Endothelial cell of umbilical vein (primary cell): ENCODE data around the gene TGFBR3. TPM values are rescaled to one million over a fixed set of nuclear protein-coding genes. Genes with fewer than 3 reads are reported as not detected.

Experiments
- BruUV-seq: library from RNA; stranded (reverse); fragments of 400-500 nt; replicated peaks from 2 replicates; lab custom pipeline; 2021; lab: Mats Ljungman, UMichigan
- CTCF ChIA-PET: fragments of 300-600, 350-600 bp; sonication (Branson Sonifier 250); formaldehyde crosslinking; loops from one replicate; lab custom pipeline; 2021; ENCODE audit warnings: antibody characterized with exemption, inconsistent platforms; lab: Charles Lee
- POLR2A ChIA-PET: fragments of 300-600, 350-600 bp; sonication (Branson Sonifier 250); formaldehyde crosslinking; loops from one replicate; lab custom pipeline; 2021; ENCODE audit warnings: antibody characterized with exemption, inconsistent platforms; lab: Charles Lee
- DNase-seq: peaks from one replicate; pipeline ENCODE4 v3.0.0-alpha.2; 2011; ENCODE audit warnings: low read depth, low spot score
- FAIRE-seq: peaks from 2 replicates; lab custom pipeline; 2011; peaks lifted over from hg19 to GRCh38; lab: Jason Lieb, UNC
- H2AFZ ChIP-seq: 2 replicates; pipeline ENCODE4 v1.6.0; 2012; ENCODE audit warnings: low read depth, low read length, control low read depth, inconsistent platforms
- H3K27ac ChIP-seq: 2 replicates; pipeline ENCODE4 v1.5.1; 2011; ENCODE audit warnings: low read depth, mild to moderate bottlenecking, control low read depth, low read length, moderate library complexity; ENCODE audit not compliant: insufficient read depth
- H3K27me3 ChIP-seq, 2 experiments: 2 replicates each; pipeline versions ENCODE4 v1.6.0 to v1.6.1; 2011; ENCODE audit warnings: low read length in 2 of 2, mixed read lengths in 1 of 2; ENCODE audit not compliant: control insufficient read depth in 2 of 2, insufficient read depth in 2 of 2
- H3K36me3 ChIP-seq, 2 experiments: 2 replicates in 1 of 2; 3 replicates in 1 of 2; pipeline ENCODE4 v1.5.1; 2011; ENCODE audit warnings: low read length in 2 of 2, mild to moderate bottlenecking in 1 of 2, moderate library complexity in 1 of 2; ENCODE audit not compliant: control insufficient read depth in 2 of 2, insufficient read depth in 2 of 2; ENCODE audit errors: extremely low read depth in 1 of 2
- H3K4me1 ChIP-seq: 3 replicates; pipeline ENCODE4 v1.5.1; 2011; ENCODE audit warnings: mild to moderate bottlenecking, low read length; ENCODE audit not compliant: control insufficient read depth, insufficient read depth; ENCODE audit errors: extremely low read depth
- H3K4me2 ChIP-seq: 2 replicates; pipeline ENCODE4 v1.6.1; 2011; ENCODE audit warnings: low read length, control low read depth, mixed read lengths; ENCODE audit not compliant: insufficient read depth
- H3K4me3 ChIP-seq, 3 experiments: fragments of 200-600 bp in 1 of 3; sonication (generic), shearing (Covaris generic) in 1 of 3; replicated peaks in 1 of 3; 2 replicates each; pipeline ENCODE4 v1.5.1; 2011 to 2016; ENCODE audit warnings: control low read depth in 3 of 3, low read length in 3 of 3, mild to moderate bottlenecking in 2 of 3, inconsistent platforms in 1 of 3, low read depth in 1 of 3, moderate library complexity in 1 of 3; ENCODE audit not compliant: insufficient read depth in 1 of 3
- H3K79me2 ChIP-seq: 2 replicates; pipeline ENCODE4 v1.6.0; 2012; ENCODE audit warnings: low read length, inconsistent platforms; ENCODE audit not compliant: control insufficient read depth, insufficient read depth
- H3K9ac ChIP-seq: replicated peaks from 2 replicates; pipeline ENCODE3; 2011; ENCODE audit warnings: low read length, control low read depth; ENCODE audit not compliant: insufficient read depth; ENCODE audit errors: extremely low read depth
- H3K9me1 ChIP-seq: replicated peaks from 3 replicates; pipeline ENCODE4 v1.6.0; 2011; ENCODE audit warnings: mild to moderate bottlenecking, low read length; ENCODE audit not compliant: control insufficient read depth, insufficient read depth; ENCODE audit errors: extremely low read depth
- H3K9me3 ChIP-seq: replicated peaks from 2 replicates; pipeline ENCODE4 v1.5.1; 2012; ENCODE audit warnings: low read length, inconsistent platforms; ENCODE audit not compliant: control insufficient read depth, insufficient read depth
- H4K20me1 ChIP-seq: replicated peaks from 2 replicates; pipeline ENCODE3; 2011; ENCODE audit warnings: mild to moderate bottlenecking, low read length; ENCODE audit not compliant: control insufficient read depth, insufficient read depth; ENCODE audit errors: extremely low read depth
- EZH2 ChIP-seq: IDR thresholded peaks from 2 replicates; pipeline ENCODE4 v1.6.1; 2012; ENCODE audit warnings: borderline replicate concordance, low read depth, mild to moderate bottlenecking, moderate library complexity, low read length, inconsistent platforms; ENCODE audit not compliant: severe bottlenecking
- FOS ChIP-seq: IDR thresholded peaks from 2 replicates; pipeline ENCODE4 v1.6.1; 2011; ENCODE audit warnings: mild to moderate bottlenecking, low read length, moderate library complexity, borderline replicate concordance; ENCODE audit not compliant: insufficient read depth
- GATA2 ChIP-seq: IDR thresholded peaks from 2 replicates; pipeline ENCODE4 v1.7.0; 2011; ENCODE audit warnings: low read depth, mild to moderate bottlenecking, moderate library complexity, mixed read lengths, low read length; ENCODE audit not compliant: insufficient read length, insufficient read depth
- JUN ChIP-seq: IDR thresholded peaks from 2 replicates; pipeline ENCODE4 v1.6.1; 2011; ENCODE audit warnings: borderline replicate concordance, low read depth; ENCODE audit not compliant: insufficient read length, insufficient read depth
- MYC ChIP-seq: IDR thresholded peaks from one replicate; pipeline ENCODE4 v1.6.1; 2011; ENCODE audit warnings: mild to moderate bottlenecking, low read depth, low read length
- POLR2A ChIP-seq: IDR thresholded peaks from 2 replicates; pipeline ENCODE4 v1.6.1; 2012; ENCODE audit warnings: low read depth, mild to moderate bottlenecking, control low read depth, low read length
- POLR2AphosphoS5 ChIP-seq: IDR thresholded peaks from 2 replicates; pipeline ENCODE4 v1.6.1; 2012; ENCODE audit warnings: low read depth, mild to moderate bottlenecking, control low read depth, low read length, moderate library complexity; ENCODE audit not compliant: insufficient read depth
- dilution Hi-C: fragments of 300-500 bp; cut with MboI; formaldehyde crosslinking; loops from one replicate; pipeline ENCODE4 v1.15.0; 2019; ENCODE audit warnings: low sequenced_read_pairs; ENCODE audit not compliant: extremely low pct_ligation_motif_present
- intact Hi-C: fragments of 100-400 bp; cut with micrococcal nuclease; formaldehyde crosslinking; loops from one replicate; pipeline ENCODE4 v1.10.0; 2022
- polyA plus RNA-seq, 4 experiments: library from polyadenylated mRNA; depleted of rRNA in 3 of 4; stranded (reverse) in 3 of 4; unstranded in 1 of 4; fragments of >200 nt; gene quantifications; 2 replicates each; pipeline versions ENCODE4 v1.2.1 to v1.2.3, GENCODE V29; 2011 to 2012; ENCODE audit warnings: missing spikeins in 1 of 4
- total RNA-seq: library from RNA; stranded (reverse); gene quantifications from 2 replicates; pipeline ENCODE4 v1.2.3, GENCODE V29; 2021
- TF ChIP-seq, protein P1 (sequence below), 2 donors: IDR thresholded peaks; 1 replicate in 1 of 2; 2 replicates in 1 of 2; pipeline ENCODE4 v1.5.1; 2011; ENCODE audit warnings: low read length in 2 of 2, mild to moderate bottlenecking in 2 of 2, moderate library complexity in 2 of 2, control low read depth in 1 of 2, inconsistent platforms in 1 of 2, low read depth in 1 of 2; ENCODE audit not compliant: insufficient read depth in 1 of 2; ENCODE audit errors: extremely low read depth in 1 of 2
- TF ChIP-seq, protein P2 (sequence below): IDR thresholded peaks from 2 replicates; pipeline ENCODE4 v1.6.1; 2011; ENCODE audit not compliant: insufficient read depth, insufficient read length

Gene TGFBR3
- total and polyA plus RNA-seq, 2 donors (not counting 3 experiments of a cell fraction or from before 2014, with no cell fraction given): 8.0 to 13.4 TPM

DNA sequence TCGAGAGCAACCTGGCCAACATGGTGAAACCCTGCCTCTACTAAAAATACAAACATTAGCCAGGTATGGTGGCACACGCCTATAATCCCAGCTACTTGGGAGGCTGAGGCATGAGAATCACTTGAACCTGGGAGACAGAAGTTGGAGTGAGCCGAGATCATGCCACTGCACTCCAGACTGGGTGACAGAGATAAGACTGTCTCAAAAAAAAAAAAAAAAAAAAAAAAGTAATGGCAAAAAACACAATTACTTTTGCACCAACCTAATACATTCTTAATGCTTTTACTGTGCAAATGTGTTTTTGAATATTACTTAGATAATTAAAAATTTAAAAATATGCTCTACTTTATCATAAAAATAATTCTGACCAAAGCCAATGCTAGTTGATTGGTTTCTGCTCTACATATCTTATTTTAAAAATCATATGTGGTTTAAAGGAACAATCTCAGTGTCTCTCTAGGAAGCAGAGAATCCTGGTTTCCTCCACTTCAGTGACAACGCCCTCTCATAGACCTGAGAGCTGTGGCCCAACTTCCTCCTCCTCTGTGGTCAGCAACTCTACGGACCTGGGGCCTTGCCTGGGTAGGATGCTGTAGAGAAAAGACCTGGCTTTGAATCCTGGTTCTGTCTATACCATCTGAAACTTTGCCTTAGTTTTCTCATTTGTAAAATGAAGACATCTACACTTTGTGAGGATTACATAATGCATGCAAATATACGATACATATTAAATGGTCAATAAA is 64.7 kb downstream of the TGFBR3 start:
- Histone ChIP-seq H3K27me3 (no peaks in the 10 kb centered on the region), H3K4me3 (no peak overlapping the region), H2AFZ (no peak overlapping the region), H3K4me1 (no peaks in the 10 kb centered on the region), H3K9me1 (no peaks in the 10 kb centered on the region), H3K36me3 (no peaks in the 10 kb centered on the region), H3K9me3 (no peaks in the 10 kb centered on the region), H3K9ac (no peak overlapping the region), H4K20me1 (no peaks in the 10 kb centered on the region), H3K79me2 (no peaks in the 10 kb centered on the region), H3K4me2 (no peak overlapping the region), H3K27ac (no peak overlapping the region)
- CTCF ChIA-PET: no interaction called here
- TF ChIP-seq GATA2: no peak
- TF ChIP-seq, protein P1, sequence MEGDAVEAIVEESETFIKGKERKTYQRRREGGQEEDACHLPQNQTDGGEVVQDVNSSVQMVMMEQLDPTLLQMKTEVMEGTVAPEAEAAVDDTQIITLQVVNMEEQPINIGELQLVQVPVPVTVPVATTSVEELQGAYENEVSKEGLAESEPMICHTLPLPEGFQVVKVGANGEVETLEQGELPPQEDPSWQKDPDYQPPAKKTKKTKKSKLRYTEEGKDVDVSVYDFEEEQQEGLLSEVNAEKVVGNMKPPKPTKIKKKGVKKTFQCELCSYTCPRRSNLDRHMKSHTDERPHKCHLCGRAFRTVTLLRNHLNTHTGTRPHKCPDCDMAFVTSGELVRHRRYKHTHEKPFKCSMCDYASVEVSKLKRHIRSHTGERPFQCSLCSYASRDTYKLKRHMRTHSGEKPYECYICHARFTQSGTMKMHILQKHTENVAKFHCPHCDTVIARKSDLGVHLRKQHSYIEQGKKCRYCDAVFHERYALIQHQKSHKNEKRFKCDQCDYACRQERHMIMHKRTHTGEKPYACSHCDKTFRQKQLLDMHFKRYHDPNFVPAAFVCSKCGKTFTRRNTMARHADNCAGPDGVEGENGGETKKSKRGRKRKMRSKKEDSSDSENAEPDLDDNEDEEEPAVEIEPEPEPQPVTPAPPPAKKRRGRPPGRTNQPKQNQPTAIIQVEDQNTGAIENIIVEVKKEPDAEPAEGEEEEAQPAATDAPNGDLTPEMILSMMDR (IDR thresholded peaks at IDR 0.05; ENCODE audit: extremely low read depth in 1 of 2, insufficient read depth in 1 of 2, low read depth in 1 of 2, low read length in 2 of 2): no peak
- TF ChIP-seq POLR2AphosphoS5: no peak
- TF ChIP-seq, protein P2, sequence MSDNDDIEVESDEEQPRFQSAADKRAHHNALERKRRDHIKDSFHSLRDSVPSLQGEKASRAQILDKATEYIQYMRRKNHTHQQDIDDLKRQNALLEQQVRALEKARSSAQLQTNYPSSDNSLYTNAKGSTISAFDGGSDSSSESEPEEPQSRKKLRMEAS: no peak
- no peak for TF ChIP-seq FOS
- TF ChIP-seq JUN: no peak
- TF ChIP-seq EZH2: no peak
- no peak for TF ChIP-seq POLR2A
- TF ChIP-seq MYC: no peak
- dilution Hi-C loops (no loop called here), intact Hi-C loops (no loop called here)
- no peak for FAIRE-seq
- POLR2A ChIA-PET: no interaction called here
- no TSS peak for BruUV-seq
- no peak for DNase-seq
